Measurements from ENCODE around the gene SOX6.

SOX6 gene

GRCh38 chr11:15942936-15943335 is 413.4 kb downstream of the SOX6 start:
- H3K27ac ChIP-seq (ENCODE audit: low read depth, low read length): no peak overlapping the region
- H3K9me3 ChIP-seq (ENCODE audit: control insufficient read depth, insufficient read depth, low read depth, low read length): peaks cover 5% of the 10 kb centered on the region; the same call in 1 of the 2 replicates
- no peaks in the 10 kb centered on the region for H3K4me1 ChIP-seq (ENCODE audit: control insufficient read depth, insufficient read depth, low read length)
- no peak overlapping the region for H3K9ac ChIP-seq (ENCODE audit: low read length)
- no peak overlapping the region for H3K4me3 ChIP-seq (ENCODE audit: low read depth, low read length)
- peaks cover 27% of the 10 kb centered on the region for H3K27me3 ChIP-seq (ENCODE audit: control insufficient read depth, insufficient read depth, low read length)
- H3K36me3 ChIP-seq (ENCODE audit: control insufficient read depth, insufficient read depth, low read length): no peaks in the 10 kb centered on the region

GRCh38 chr11:15942126-15942525 is 414.2 kb downstream of the SOX6 start:
- peaks cover 5% of the 10 kb centered on the region; the same call in 1 of the 2 replicates for H3K9me3 ChIP-seq (ENCODE audit: control insufficient read depth, insufficient read depth, low read depth, low read length)
- H3K36me3 ChIP-seq (ENCODE audit: control insufficient read depth, insufficient read depth, low read length): no peaks in the 10 kb centered on the region
- H3K4me1 ChIP-seq (ENCODE audit: control insufficient read depth, insufficient read depth, low read length): no peaks in the 10 kb centered on the region
- no peak overlapping the region for H3K9ac ChIP-seq (ENCODE audit: low read length)
- H3K27ac ChIP-seq (ENCODE audit: low read depth, low read length): no peak overlapping the region
- no peak overlapping the region for H3K4me3 ChIP-seq (ENCODE audit: low read depth, low read length)
- H3K27me3 ChIP-seq (ENCODE audit: control insufficient read depth, insufficient read depth, low read length): peaks cover 27% of the 10 kb centered on the region

- Histone ChIP-seq H3K36me3 (ENCODE audit: control insufficient read depth, insufficient read depth, low read length) (no peaks in the 10 kb centered on the region), H3K9ac (ENCODE audit: low read length) (no peak overlapping the region), H3K4me3 (ENCODE audit: low read depth, low read length) (peak overlapping the region; percentile 22; the same call in 1 of the 2 replicates), H3K27me3 (ENCODE audit: control insufficient read depth, insufficient read depth, low read length) (peaks cover 27% of the 10 kb centered on the region), H3K27ac (ENCODE audit: low read depth, low read length) (no peak overlapping the region), H3K4me1 (ENCODE audit: control insufficient read depth, insufficient read depth, low read length) (no peaks in the 10 kb centered on the region), H3K9me3 (ENCODE audit: control insufficient read depth, insufficient read depth, low read depth, low read length) (peaks cover under 1% of the 10 kb centered on the region; the same call in 1 of the 2 replicates)
Observed at GRCh38 chr11:15941206-15941770, 415.1 kb downstream of the SOX6 start.

- Histone ChIP-seq H3K4me3 (ENCODE audit: low read depth, low read length) (no peak overlapping the region), H3K9me3 (ENCODE audit: control insufficient read depth, insufficient read depth, low read depth, low read length) (no peaks in the 10 kb centered on the region), H3K36me3 (ENCODE audit: control insufficient read depth, insufficient read depth, low read length) (no peaks in the 10 kb centered on the region), H3K27me3 (ENCODE audit: control insufficient read depth, insufficient read depth, low read length) (peaks cover 27% of the 10 kb centered on the region), H3K27ac (ENCODE audit: low read depth, low read length) (no peak overlapping the region), H3K9ac (ENCODE audit: low read length) (no peak overlapping the region), H3K4me1 (ENCODE audit: control insufficient read depth, insufficient read depth, low read length) (no peaks in the 10 kb centered on the region)
Observed at GRCh38 chr11:15940462-15941205, 415.7 kb downstream of the SOX6 start.

- no peak overlapping the region for H3K4me3 ChIP-seq (ENCODE audit: low read depth, low read length)
- H3K9me3 ChIP-seq (ENCODE audit: control insufficient read depth, insufficient read depth, low read depth, low read length): no peaks in the 10 kb centered on the region
- no peaks in the 10 kb centered on the region for H3K36me3 ChIP-seq (ENCODE audit: control insufficient read depth, insufficient read depth, low read length)
- no peak overlapping the region for H3K9ac ChIP-seq (ENCODE audit: low read length)
- no peaks in the 10 kb centered on the region for H3K4me1 ChIP-seq (ENCODE audit: control insufficient read depth, insufficient read depth, low read length)
- H3K27me3 ChIP-seq (ENCODE audit: control insufficient read depth, insufficient read depth, low read length): peaks cover 24% of the 10 kb centered on the region
- H3K27ac ChIP-seq (ENCODE audit: low read depth, low read length): no peak overlapping the region
Observed at GRCh38 chr11:15938983-15939382, 417.4 kb downstream of the SOX6 start.

GRCh38 chr11:15938121-15938611 is 418.2 kb downstream of the SOX6 start:
- Histone ChIP-seq H3K36me3 (ENCODE audit: control insufficient read depth, insufficient read depth, low read length) (no peaks in the 10 kb centered on the region), H3K27ac (ENCODE audit: low read depth, low read length) (no peak overlapping the region), H3K4me3 (ENCODE audit: low read depth, low read length) (no peak overlapping the region), H3K4me1 (ENCODE audit: control insufficient read depth, insufficient read depth, low read length) (no peaks in the 10 kb centered on the region), H3K9me3 (ENCODE audit: control insufficient read depth, insufficient read depth, low read depth, low read length) (no peaks in the 10 kb centered on the region), H3K27me3 (ENCODE audit: control insufficient read depth, insufficient read depth, low read length) (peaks cover 24% of the 10 kb centered on the region), H3K9ac (ENCODE audit: low read length) (no peak overlapping the region)

GRCh38 chr11:15937601-15938120 is 418.7 kb downstream of the SOX6 start:
- H3K9me3 ChIP-seq (ENCODE audit: control insufficient read depth, insufficient read depth, low read depth, low read length): no peaks in the 10 kb centered on the region

GRCh38 chr11:15936011-15936410 is 420.3 kb downstream of the SOX6 start:
- Histone ChIP-seq H3K9me3 (ENCODE audit: control insufficient read depth, insufficient read depth, low read depth, low read length) (no peaks in the 10 kb centered on the region), H3K27ac (ENCODE audit: low read depth, low read length) (no peak overlapping the region), H3K9ac (ENCODE audit: low read length) (no peak overlapping the region), H3K36me3 (ENCODE audit: control insufficient read depth, insufficient read depth, low read length) (no peaks in the 10 kb centered on the region), H3K4me3 (ENCODE audit: low read depth, low read length) (no peak overlapping the region), H3K4me1 (ENCODE audit: control insufficient read depth, insufficient read depth, low read length) (no peaks in the 10 kb centered on the region), H3K27me3 (ENCODE audit: control insufficient read depth, insufficient read depth, low read length) (0 out of 2 replicates have a peak, but pooled peaks cover 6% of the 10 kb centered on the region)

More at GRCh38 chr11:15937601-15938120, 418.7 kb downstream of the SOX6 start:
- Histone ChIP-seq H3K4me3 (ENCODE audit: low read depth, low read length) (no peak overlapping the region), H3K4me1 (ENCODE audit: control insufficient read depth, insufficient read depth, low read length) (no peaks in the 10 kb centered on the region), H3K36me3 (ENCODE audit: control insufficient read depth, insufficient read depth, low read length) (no peaks in the 10 kb centered on the region), H3K27me3 (ENCODE audit: control insufficient read depth, insufficient read depth, low read length) (peaks cover 20% of the 10 kb centered on the region), H3K27ac (ENCODE audit: low read depth, low read length) (no peak overlapping the region), H3K9ac (ENCODE audit: low read length) (no peak overlapping the region)

- no peaks in the 10 kb centered on the region for H3K4me1 ChIP-seq (ENCODE audit: control insufficient read depth, insufficient read depth, low read length)
- H3K9me3 ChIP-seq (ENCODE audit: control insufficient read depth, insufficient read depth, low read depth, low read length): no peaks in the 10 kb centered on the region
- H3K36me3 ChIP-seq (ENCODE audit: control insufficient read depth, insufficient read depth, low read length): no peaks in the 10 kb centered on the region
- H3K27ac ChIP-seq (ENCODE audit: low read depth, low read length): no peak overlapping the region
- H3K4me3 ChIP-seq (ENCODE audit: low read depth, low read length): no peak overlapping the region
- 0 out of 2 replicates have a peak, but pooled peaks cover 3% of the 10 kb centered on the region for H3K27me3 ChIP-seq (ENCODE audit: control insufficient read depth, insufficient read depth, low read length)
- no peak overlapping the region for H3K9ac ChIP-seq (ENCODE audit: low read length)
Observed at GRCh38 chr11:15935373-15935772, 421.0 kb downstream of the SOX6 start.

GRCh38 chr11:15933886-15934625 is 422.3 kb downstream of the SOX6 start:
- Histone ChIP-seq H3K36me3 (ENCODE audit: control insufficient read depth, insufficient read depth, low read length) (no peaks in the 10 kb centered on the region), H3K9ac (ENCODE audit: low read length) (no peak overlapping the region), H3K27me3 (ENCODE audit: control insufficient read depth, insufficient read depth, low read length) (no peaks in the 10 kb centered on the region), H3K4me3 (ENCODE audit: low read depth, low read length) (no peak overlapping the region), H3K4me1 (ENCODE audit: control insufficient read depth, insufficient read depth, low read length) (no peaks in the 10 kb centered on the region), H3K27ac (ENCODE audit: low read depth, low read length) (no peak overlapping the region), H3K9me3 (ENCODE audit: control insufficient read depth, insufficient read depth, low read depth, low read length) (no peaks in the 10 kb centered on the region)

Measured in HUES6 (cell line).